ENCODE measurements around the gene SPDYE6. TPM values are rescaled to one million over a fixed set of nuclear protein-coding genes. Genes with fewer than 3 reads are reported as not detected.
"Not testable (repeated sequence)": the region's sequence is repeated elsewhere in the genome, so short reads cannot be mapped to it uniquely, and the experiment has no call there.

The SPDYE6 gene
- total and polyA plus RNA-seq, 2 experiments from 2014 or later, result 2.2 TPM; not detected in 1

DNA sequence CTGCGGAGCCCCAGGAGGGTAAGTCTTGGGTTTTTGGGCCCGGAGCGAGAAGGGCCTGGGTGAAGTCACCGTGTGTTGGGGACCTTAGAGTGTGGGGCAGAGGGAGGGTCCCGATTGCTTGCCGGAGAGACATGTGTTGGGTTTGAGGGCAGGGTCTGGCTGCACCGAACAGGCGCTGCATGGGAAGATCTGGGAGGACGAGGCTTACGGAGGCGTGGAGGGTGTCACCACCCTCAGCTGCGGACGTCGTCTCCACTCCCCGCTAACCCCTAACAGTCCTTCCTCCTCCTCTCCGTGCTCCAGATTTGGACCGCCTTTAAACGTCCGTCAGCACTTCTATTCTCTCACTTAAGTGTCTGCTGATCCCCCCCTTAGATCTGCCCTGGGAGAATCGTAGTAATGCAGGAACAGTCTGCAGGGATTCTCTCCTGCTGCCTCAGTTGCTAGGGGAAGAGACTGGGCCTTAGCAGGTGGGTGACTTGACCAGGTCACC, 8.2 kb upstream of the SPDYE6 start:
- Histone ChIP-seq H3K27ac (peak overlapping the region; percentile 98), H3K4me3 (peak overlapping the region; percentile 89)
- DNase-seq (ENCODE audit: low read depth in 1 of 2, low spot score in 1 of 2); H3K27me3 ChIP-seq; H3K9me3 ChIP-seq (ENCODE audit: low read depth); H3K4me1 ChIP-seq (ENCODE audit: low read depth); H3K36me3 ChIP-seq: not testable (repeated sequence)

DNA sequence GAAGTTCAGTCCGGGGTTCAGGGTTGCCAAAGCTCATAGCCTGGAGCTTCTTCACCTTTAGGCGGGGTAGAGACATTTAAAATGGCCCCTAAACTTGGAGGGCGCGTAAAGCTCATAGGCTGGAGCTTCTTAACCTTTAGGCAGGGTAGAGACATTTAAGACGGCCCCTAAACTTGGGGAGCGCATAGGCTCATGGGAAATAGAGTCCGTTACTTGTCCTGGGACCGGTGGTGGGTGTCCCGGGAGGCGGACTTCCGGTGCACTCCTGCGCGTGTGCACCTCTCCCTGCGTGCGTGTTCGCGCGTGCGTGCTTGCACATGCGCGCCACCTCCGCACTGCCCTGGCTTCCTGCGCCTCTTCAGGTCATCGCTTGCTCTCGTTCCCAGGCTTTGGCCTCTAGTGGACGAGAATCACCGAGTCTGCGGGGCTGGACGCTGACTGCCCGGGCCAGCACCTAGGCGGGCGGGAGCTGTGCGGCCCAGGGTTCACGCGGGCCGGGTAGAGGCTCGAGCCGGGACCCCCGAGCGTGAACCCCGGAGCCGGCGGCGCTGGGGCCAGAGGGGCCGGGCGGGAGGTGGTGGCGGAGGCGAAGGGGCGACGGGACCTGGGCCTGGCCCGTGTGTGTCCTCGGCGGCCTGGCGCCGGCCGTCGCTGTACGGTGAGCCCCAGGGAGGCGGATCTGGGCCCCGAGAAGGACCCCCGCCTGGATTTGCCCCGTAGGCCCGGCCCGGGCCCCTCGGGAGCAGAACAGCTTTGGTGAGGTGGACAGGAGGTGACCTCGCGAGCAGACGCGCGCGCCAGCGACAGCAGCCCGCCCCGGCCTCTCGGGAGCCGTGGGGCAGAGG, 7.5 kb upstream of the SPDYE6 start:
- Histone ChIP-seq H3K4me3 (peak overlapping the region; percentile 89), H3K27ac (peak overlapping the region; percentile 98)
- not testable (repeated sequence) for H3K27me3 ChIP-seq; H3K4me1 ChIP-seq (ENCODE audit: low read depth); H3K9me3 ChIP-seq (ENCODE audit: low read depth); H3K36me3 ChIP-seq
- TF ChIP-seq, protein P1, sequence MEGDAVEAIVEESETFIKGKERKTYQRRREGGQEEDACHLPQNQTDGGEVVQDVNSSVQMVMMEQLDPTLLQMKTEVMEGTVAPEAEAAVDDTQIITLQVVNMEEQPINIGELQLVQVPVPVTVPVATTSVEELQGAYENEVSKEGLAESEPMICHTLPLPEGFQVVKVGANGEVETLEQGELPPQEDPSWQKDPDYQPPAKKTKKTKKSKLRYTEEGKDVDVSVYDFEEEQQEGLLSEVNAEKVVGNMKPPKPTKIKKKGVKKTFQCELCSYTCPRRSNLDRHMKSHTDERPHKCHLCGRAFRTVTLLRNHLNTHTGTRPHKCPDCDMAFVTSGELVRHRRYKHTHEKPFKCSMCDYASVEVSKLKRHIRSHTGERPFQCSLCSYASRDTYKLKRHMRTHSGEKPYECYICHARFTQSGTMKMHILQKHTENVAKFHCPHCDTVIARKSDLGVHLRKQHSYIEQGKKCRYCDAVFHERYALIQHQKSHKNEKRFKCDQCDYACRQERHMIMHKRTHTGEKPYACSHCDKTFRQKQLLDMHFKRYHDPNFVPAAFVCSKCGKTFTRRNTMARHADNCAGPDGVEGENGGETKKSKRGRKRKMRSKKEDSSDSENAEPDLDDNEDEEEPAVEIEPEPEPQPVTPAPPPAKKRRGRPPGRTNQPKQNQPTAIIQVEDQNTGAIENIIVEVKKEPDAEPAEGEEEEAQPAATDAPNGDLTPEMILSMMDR (IDR thresholded peaks at IDR 0.05; ENCODE audit: low read depth, low read length), result peak; percentile 7
- DNase-seq (ENCODE audit: low read depth in 1 of 2, low spot score in 1 of 2), result peak; percentile 97 to 99

DNA sequence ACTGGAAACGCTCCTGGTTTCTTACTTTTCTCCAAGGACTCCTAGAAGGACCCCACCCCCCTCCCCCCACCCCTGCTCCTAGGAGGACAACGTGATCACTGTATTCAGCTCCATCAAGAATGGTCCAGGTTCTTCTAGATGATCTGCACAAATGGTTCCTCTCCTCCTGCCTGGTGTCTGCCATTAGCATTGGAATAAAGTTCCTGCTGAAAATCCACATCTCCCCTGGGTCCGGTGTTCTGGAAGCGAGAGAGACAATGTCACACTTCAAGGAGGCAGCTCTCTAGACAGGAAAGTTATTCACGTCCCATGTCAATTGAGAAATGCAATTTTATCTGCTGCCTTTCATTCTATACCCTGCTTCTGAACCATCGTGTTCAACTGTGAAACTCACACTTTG, 9.3 kb downstream of the SPDYE6 start:
- H3K36me3 ChIP-seq; H3K27ac ChIP-seq; H3K4me1 ChIP-seq (ENCODE audit: low read depth); H3K9me3 ChIP-seq (ENCODE audit: low read depth); H3K27me3 ChIP-seq; DNase-seq (ENCODE audit: low read depth in 1 of 2, low spot score in 1 of 2); H3K4me3 ChIP-seq: not testable (repeated sequence)

DNA sequence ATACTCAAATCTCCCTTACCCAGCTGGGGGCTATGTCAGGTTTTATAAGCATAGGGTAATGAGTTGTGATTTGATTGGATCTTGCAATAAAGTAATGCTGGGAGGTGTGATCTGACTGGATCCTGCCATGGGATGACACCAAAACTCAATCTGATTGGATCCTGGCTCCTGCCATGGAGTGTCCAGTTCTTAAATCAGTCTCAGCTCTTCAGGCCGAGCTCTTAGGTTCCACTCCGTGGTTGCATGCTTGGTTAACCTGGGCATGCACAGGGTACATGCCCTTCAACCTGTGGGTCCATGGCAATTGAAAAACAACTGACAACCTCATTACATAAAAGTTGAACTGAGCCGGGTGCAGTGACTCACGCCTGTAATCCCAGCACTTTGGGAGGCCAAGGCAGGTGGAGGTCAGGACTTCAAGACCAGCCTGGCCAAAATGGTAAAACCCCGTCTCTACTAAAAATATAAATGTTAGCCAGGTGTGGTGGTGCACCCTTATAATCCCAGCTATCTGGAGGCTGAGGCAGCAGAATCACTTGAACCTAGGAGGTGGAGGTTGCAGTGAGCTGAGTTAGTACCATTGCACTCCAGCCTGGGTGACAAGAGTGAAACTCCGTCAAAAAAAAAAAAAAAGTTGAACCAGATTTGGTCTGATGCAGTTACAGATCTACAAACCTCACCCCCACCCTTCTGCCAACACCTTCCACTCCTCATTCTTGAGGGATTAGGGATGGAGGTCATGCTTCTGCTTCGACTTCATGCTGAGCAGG, 15.5 kb downstream of the SPDYE6 start:
- H3K4me1 ChIP-seq (ENCODE audit: low read depth); H3K4me3 ChIP-seq; H3K36me3 ChIP-seq; H3K27me3 ChIP-seq; H3K27ac ChIP-seq; DNase-seq (ENCODE audit: low read depth in 1 of 2, low spot score in 1 of 2); H3K9me3 ChIP-seq (ENCODE audit: low read depth): not testable (repeated sequence)

DNA sequence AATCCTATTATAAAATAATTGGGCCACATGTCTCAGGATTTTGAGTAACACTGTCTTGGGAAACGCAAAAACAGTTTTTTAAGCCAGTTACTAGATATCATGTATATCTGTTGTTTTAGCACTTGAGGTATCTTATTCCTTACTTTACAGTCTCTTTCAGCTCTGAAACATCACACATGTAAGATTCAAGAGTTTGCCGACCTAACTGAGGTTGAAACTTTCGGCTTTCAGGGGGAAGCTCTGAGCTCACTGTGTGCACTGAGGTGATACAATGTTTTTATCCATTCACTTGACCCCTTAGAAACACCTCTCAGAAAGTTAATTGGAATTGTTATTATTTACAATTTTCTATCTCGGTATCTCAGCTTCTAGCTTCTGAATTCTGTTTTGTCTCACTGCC, 18.8 kb downstream of the SPDYE6 start:
- not testable (repeated sequence) for DNase-seq (ENCODE audit: low read depth in 1 of 2, low spot score in 1 of 2); H3K4me1 ChIP-seq (ENCODE audit: low read depth); H3K4me3 ChIP-seq; H3K36me3 ChIP-seq; H3K27ac ChIP-seq; H3K27me3 ChIP-seq; H3K9me3 ChIP-seq (ENCODE audit: low read depth)

DNA sequence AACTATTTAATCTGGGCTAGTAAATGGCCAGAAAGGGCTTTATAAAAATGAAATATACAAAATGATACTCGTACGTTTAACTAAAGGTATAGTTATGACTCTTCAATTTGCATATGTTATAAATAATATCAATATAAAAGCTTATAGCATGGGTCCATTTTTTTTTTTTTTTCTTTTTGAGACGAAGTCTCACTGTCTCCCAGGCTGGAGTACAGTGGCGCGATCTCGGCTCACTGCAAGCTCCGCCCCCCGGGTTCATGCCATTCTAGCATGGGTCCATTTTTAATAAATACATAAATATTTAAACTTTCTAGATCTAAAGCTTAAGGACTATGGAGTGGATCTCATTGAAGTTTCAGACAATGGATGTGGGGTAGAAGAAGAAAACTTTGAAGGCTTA, 19.2 kb downstream of the SPDYE6 start:
- not testable (repeated sequence) for H3K36me3 ChIP-seq; H3K9me3 ChIP-seq (ENCODE audit: low read depth); H3K27me3 ChIP-seq; H3K4me1 ChIP-seq (ENCODE audit: low read depth); DNase-seq (ENCODE audit: low read depth in 1 of 2, low spot score in 1 of 2); H3K27ac ChIP-seq; H3K4me3 ChIP-seq

DNA sequence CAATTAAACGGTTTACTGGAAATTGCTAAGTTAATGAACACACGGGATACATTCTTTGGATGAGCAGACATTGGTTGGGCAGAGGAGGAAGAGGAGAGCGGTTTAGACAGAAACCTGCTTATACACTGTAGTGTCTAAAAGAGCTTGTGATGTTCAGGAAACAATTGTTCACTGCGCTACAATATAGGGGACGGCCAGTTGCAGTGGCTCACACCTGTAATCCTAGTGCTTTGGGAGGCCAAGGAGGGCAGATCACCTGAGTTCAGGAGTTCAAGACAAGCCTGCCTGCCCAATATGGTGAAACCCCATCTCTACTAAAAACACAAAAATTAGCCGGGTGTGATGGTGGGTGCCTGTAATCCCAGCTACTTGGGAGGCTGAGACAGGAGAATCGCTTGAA, 20.7 kb downstream of the SPDYE6 start:
- not testable (repeated sequence) for H3K4me3 ChIP-seq

DNA sequence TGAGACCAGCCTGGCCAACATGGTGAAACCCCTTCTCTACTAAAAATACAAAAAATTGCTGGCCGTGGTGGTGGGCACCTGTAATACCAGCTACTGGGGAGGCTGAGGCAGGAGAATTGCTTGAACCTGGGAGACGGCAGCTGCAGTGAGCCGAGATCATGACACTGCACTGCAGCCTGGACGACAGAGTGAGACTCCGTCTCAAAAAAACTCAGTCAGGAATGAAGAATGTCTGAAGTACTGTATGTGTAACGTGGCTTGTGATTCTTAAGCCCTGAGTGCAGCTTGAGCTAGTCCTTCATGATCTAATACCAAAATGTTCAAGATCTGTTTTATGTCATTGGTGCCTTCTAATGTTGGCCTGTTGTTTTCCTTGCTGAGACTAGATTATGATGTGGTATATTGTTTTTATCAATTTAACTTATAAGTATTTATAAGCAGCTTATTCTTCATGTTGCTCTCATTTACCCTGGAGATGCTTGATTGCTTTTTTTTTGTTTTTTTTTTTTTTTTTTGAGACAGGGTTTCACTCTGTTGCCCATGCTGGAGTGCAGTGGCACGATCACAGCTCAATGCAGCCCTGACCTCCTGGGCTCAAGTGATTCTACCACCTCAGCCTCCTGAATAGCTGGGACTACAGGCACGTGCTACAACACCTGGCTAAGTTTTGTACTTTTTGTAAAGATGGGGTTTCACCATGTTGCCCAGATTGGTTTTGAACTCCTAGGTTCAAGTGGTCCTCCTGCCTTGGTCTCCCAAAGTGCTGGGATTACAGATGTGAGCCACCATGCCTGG, 25.4 kb downstream of the SPDYE6 start:
- H3K27ac ChIP-seq; H3K4me1 ChIP-seq (ENCODE audit: low read depth); H3K36me3 ChIP-seq; H3K4me3 ChIP-seq; H3K9me3 ChIP-seq (ENCODE audit: low read depth); DNase-seq (ENCODE audit: low read depth in 1 of 2, low spot score in 1 of 2); H3K27me3 ChIP-seq: not testable (repeated sequence)

More for the DNA sequence above, 20.7 kb downstream of the SPDYE6 start:
- DNase-seq (ENCODE audit: low read depth in 1 of 2, low spot score in 1 of 2); H3K27ac ChIP-seq; H3K9me3 ChIP-seq (ENCODE audit: low read depth); H3K36me3 ChIP-seq; H3K4me1 ChIP-seq (ENCODE audit: low read depth); H3K27me3 ChIP-seq: not testable (repeated sequence)

DNA sequence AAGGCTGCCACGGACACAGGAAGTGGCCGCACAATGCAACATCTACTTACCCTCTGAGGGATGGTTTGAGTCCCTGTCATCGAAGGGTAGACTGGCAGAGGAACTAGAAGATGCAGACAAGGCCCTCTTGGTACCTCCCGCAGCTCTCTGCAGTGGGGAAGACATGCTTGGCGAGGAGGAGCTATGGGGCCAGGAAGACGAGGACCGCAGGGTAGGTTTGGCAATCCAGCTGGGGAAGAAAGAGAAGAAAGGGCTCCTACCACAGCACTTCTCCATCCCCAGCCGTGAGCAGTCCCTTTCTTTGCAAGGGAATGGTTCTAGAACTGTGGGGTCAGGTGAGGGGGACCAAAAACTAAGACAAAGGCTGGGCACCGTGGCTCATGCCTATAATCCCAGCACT, 26.9 kb downstream of the SPDYE6 start:
- H3K27me3 ChIP-seq; H3K9me3 ChIP-seq (ENCODE audit: low read depth); H3K4me1 ChIP-seq (ENCODE audit: low read depth); H3K36me3 ChIP-seq; H3K4me3 ChIP-seq; DNase-seq (ENCODE audit: low read depth in 1 of 2, low spot score in 1 of 2); H3K27ac ChIP-seq: not testable (repeated sequence)

DNA sequence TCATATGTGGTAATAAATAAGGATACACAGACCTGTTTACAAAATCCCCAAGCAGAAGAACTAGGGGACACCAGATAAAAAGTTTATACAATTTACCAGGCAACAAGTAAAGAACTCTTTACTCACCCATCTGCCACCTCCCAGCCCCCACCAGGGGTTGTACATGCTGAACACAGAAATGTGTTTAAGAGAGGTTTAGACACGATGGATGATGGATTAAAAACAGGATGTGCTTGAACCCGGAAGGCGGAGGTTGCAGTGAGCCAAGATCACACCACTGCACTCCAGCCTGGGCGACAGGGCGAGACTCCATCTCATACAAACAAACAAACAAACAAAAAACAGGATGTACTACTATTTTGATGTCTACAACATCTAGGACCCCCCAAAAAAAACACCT, 27.4 kb downstream of the SPDYE6 start:
- not testable (repeated sequence) for H3K27me3 ChIP-seq; H3K36me3 ChIP-seq; DNase-seq (ENCODE audit: low read depth in 1 of 2, low spot score in 1 of 2); H3K9me3 ChIP-seq (ENCODE audit: low read depth); H3K4me3 ChIP-seq; H3K27ac ChIP-seq; H3K4me1 ChIP-seq (ENCODE audit: low read depth)

DNA sequence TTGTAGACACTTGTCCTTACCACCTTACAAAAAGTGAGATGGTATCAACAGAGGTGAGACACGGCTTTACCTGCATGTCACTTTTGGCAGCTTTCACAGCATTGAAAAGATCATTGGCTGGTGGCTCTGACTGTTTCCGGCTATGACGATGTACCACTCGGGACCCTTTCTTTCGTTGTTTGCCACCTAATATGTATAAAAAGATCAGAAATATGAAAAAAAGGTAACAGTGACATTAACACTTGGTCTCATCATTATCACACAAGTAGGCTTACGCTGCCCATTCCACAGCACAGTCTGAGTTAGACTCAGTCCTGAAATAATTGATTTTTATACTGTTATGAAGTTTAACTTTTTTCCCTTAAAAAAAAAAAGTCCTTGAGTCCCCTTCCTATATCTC, 29.1 kb downstream of the SPDYE6 start:
- not testable (repeated sequence) for H3K27ac ChIP-seq; H3K4me1 ChIP-seq (ENCODE audit: low read depth); H3K4me3 ChIP-seq; H3K9me3 ChIP-seq (ENCODE audit: low read depth); H3K27me3 ChIP-seq; DNase-seq (ENCODE audit: low read depth in 1 of 2, low spot score in 1 of 2); H3K36me3 ChIP-seq
